Upper lobe of left lung (tissue), 6 donors: ENCODE measurements around the gene OPN5. TPM values are rescaled to one million over a fixed set of nuclear protein-coding genes. Genes with fewer than 3 reads are reported as not detected.

ENCODE experiments used
- ATAC-seq, 2 donors: fragments of 200-7000 bp; cut with Tn5 transposase; one replicate each; pipeline ENCODE4 v1.9.1; 2022; ENCODE audit warnings: mild to moderate bottlenecking in 2 of 2, moderate library complexity in 2 of 2; ENCODE audit not compliant: low FRiP score in 2 of 2
- DNase-seq, 2 donors: peaks; one replicate each; pipeline ENCODE4 v3.0.0-alpha.2; 2019 to 2020
- H3K27ac ChIP-seq, 4 donors: fragments of 200-600 bp; sonication (generic); one replicate each; pipeline ENCODE4 v1.5.1; 2016 to 2019
- H3K27me3 ChIP-seq, 4 donors: fragments of 200-600 bp; sonication (generic); one replicate each; pipeline ENCODE4 v1.5.1; 2017 to 2019
- H3K36me3 ChIP-seq, 4 donors: fragments of 200-600 bp; sonication (generic); one replicate each; pipeline ENCODE4 v1.5.1; 2016 to 2019
- H3K4me1 ChIP-seq, 4 donors: fragments of 200-600 bp; sonication (generic); one replicate each; pipeline ENCODE4 v1.5.1; 2018 to 2019
- H3K4me3 ChIP-seq, 4 donors: fragments of 200-600 bp; sonication (generic); one replicate each; pipeline ENCODE4 v1.5.1; 2017 to 2019; ENCODE audit warnings: mild to moderate bottlenecking in 2 of 4, moderate library complexity in 1 of 4
- H3K9me3 ChIP-seq, 4 donors: fragments of 200-600 bp; sonication (generic); one replicate each; pipeline ENCODE4 v1.5.1; 2018 to 2019
- EP300 ChIP-seq, 4 donors: sonication (generic); formaldehyde crosslinking; IDR thresholded peaks; one replicate each; pipeline ENCODE4 v1.5.1; 2017; ENCODE audit warnings: antibody characterized with exemption in 4 of 4, control low read depth in 2 of 4
- POLR2A ChIP-seq, 4 donors: fragments of 450-650 bp; IDR thresholded peaks; one replicate each; pipeline ENCODE4 v1.5.1; 2016 to 2017; ENCODE audit warnings: antibody characterized with exemption in 4 of 4, mild to moderate bottlenecking in 2 of 4
- POLR2AphosphoS5 ChIP-seq, 2 donors: sonication (generic); formaldehyde crosslinking; IDR thresholded peaks; one replicate each; pipeline ENCODE4 v1.5.1; 2017; ENCODE audit warnings: antibody characterized with exemption in 2 of 2
- WGBS, 2 donors: methylation state at CpG; one replicate each; pipeline ENCODE4 v1.1.5; 2017 to 2018; 5-methylcytosine and 5-hydroxymethylcytosine counted together
- total RNA-seq, 6 donors: library from RNA; depleted of rRNA in 4 of 6; stranded (reverse); fragments of >200 nt in 4 of 6; gene quantifications; one replicate each; pipeline versions ENCODE4 v1.1.0 to v1.2.1, GENCODE V29; 2016 to 2021
- TF ChIP-seq, protein P1 (sequence below), 6 experiments: fragments of 450-650 bp in 4 of 6; fragments of 200-600 bp in 2 of 6; sonication (generic) in 2 of 6; IDR thresholded peaks; one replicate each; pipeline ENCODE4 v1.5.1; 2016 to 2019; ENCODE audit warnings: antibody characterized with exemption in 6 of 6
- donor health status: DM: no; HTN: no; CAD: no; lungs with moderate emphysema.
- donor health status: DM: no; HTN: yes; CAD: no; lungs with severe emphysema.

OPN5 gene, protein sequence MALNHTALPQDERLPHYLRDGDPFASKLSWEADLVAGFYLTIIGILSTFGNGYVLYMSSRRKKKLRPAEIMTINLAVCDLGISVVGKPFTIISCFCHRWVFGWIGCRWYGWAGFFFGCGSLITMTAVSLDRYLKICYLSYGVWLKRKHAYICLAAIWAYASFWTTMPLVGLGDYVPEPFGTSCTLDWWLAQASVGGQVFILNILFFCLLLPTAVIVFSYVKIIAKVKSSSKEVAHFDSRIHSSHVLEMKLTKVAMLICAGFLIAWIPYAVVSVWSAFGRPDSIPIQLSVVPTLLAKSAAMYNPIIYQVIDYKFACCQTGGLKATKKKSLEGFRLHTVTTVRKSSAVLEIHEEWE
- total RNA-seq: not detected

DNA sequence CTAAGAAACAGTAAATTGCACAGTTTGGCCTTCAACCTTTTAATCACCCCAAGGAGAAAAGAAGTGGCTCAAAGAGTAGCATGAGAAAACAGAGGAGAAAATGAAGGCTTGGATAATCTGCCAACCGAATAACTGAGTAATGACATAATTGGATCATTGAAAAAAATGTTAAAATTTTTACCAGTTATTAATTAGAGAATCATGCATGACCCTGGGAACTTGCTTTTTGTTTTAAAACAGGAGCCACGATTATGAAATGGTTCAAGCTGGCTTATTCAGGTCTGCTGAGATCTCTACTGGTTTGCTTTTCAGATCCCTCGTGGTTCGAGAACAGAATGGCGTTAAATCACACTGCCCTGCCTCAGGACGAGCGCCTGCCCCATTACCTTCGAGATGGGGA, at the start of gene OPN5:
TSS of gene OPN5 (plus strand) at position 301 of the 400 bp plus-strand sequence. CDS start at position 336, 35 bp downstream.
- no peak within 1 kb of the TSS for H3K4me3 ChIP-seq
- no peak for DNase-seq
- H3K36me3 ChIP-seq: no peaks in the 10 kb centered on the region
- TF ChIP-seq POLR2A (IDR thresholded peaks at IDR 0.05): no peak
- no peak for TF ChIP-seq POLR2AphosphoS5 (IDR thresholded peaks at IDR 0.05)
- TF ChIP-seq EP300 (IDR thresholded peaks at IDR 0.05): no peak
- TF ChIP-seq, protein P1, sequence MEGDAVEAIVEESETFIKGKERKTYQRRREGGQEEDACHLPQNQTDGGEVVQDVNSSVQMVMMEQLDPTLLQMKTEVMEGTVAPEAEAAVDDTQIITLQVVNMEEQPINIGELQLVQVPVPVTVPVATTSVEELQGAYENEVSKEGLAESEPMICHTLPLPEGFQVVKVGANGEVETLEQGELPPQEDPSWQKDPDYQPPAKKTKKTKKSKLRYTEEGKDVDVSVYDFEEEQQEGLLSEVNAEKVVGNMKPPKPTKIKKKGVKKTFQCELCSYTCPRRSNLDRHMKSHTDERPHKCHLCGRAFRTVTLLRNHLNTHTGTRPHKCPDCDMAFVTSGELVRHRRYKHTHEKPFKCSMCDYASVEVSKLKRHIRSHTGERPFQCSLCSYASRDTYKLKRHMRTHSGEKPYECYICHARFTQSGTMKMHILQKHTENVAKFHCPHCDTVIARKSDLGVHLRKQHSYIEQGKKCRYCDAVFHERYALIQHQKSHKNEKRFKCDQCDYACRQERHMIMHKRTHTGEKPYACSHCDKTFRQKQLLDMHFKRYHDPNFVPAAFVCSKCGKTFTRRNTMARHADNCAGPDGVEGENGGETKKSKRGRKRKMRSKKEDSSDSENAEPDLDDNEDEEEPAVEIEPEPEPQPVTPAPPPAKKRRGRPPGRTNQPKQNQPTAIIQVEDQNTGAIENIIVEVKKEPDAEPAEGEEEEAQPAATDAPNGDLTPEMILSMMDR (IDR thresholded peaks at IDR 0.05): no peak
- no peak within 1 kb of the TSS for H3K27ac ChIP-seq
- H3K27me3 ChIP-seq: no peaks in the 10 kb centered on the region
- 86 to 91% methylated on average over 8 of the region's 8 CpGs for WGBS, 2 donors
- H3K9me3 ChIP-seq: no peaks in the 10 kb centered on the region
- H3K4me1 ChIP-seq: peaks cover 0 to 7% (median 3%) of the 10 kb centered on the region in 4 donors
- ATAC-seq: no peak

DNA sequence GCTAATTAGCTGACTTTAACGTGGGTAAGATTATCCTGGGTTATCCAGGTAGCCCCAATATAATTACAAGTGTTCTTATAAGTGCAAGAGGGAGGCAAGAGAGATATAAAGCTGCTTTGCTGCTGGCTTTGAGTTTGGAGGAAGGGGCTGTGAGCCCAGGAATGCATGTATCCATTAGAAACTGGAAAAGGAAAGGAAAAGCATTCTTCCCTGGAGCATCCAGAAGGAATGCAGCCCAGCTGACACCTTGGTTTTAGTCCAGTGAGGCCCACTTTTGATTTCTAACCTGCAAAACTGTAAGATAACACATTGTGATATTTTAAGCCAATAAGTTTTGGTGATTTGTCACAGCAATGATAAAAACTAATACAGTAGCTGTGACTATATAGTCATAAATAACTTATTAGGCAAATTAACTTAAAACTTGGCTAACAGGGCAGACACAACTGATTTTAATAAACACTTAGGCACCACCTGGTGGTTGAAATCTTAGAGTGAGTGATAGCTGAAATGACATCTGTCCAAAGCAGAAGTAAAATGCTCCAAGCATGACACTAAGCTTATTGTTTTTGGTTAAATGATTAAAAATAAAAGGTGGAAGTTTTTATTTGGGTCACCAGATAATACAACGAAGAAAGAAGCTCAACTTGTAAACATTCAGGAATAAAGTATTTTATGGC, 47.8 kb upstream of the OPN5 start:
- H3K27ac ChIP-seq: no peak overlapping the region
- H3K36me3 ChIP-seq: no peaks in the 10 kb centered on the region
- TF ChIP-seq EP300 (IDR thresholded peaks at IDR 0.05): no peak
- TF ChIP-seq, protein P1 (IDR thresholded peaks at IDR 0.05): peak in 3 of 6 experiments; percentile 16 to 51 (median 47)
- DNase-seq (no peak), ATAC-seq (no peak)
- H3K4me1 ChIP-seq: no peaks in the 10 kb centered on the region
- H3K9me3 ChIP-seq: no peaks in the 10 kb centered on the region
- H3K27me3 ChIP-seq: no peaks in the 10 kb centered on the region
- no peak overlapping the region for H3K4me3 ChIP-seq
- 42 to 43% methylated on average over 2 of the region's 2 CpGs for WGBS, 2 donors

DNA sequence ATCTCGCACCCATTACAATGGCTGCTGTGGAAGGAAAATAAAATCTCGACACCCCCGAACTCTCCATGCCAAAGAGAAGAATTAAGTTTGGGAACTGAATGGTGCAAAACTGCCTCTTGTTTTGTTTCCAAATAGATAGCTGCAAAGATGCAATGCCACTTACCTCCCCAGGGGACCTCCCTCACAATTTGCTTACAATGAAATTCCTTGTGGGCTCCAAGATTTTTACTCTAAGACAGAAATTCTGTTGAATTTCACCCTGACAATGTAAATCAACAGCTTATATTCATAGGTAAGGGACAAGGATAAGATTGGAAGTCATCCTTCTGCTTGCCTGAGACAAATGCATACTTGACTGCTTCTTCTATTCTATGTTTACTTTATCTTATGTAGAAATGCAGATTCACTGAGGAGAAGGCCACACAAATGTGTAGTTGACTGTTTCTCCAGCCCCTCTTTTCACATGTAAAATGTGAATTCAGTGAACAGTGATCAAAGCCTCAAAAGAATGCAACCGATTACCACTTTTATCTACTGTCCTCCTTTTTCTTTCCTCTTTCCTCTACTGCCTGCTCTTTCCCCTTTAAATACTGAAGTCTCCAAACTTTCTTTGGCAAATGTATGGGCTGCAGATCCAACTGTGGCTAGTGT, 46.9 kb upstream of the OPN5 start:
- Histone ChIP-seq H3K27ac (no peak overlapping the region), H3K9me3 (no peaks in the 10 kb centered on the region), H3K4me3 (no peak overlapping the region), H3K36me3 (no peaks in the 10 kb centered on the region), H3K4me1 (no peaks in the 10 kb centered on the region), H3K27me3 (no peaks in the 10 kb centered on the region)
- no peak for ATAC-seq
- TF ChIP-seq, protein P1 (IDR thresholded peaks at IDR 0.05): no peak
- TF ChIP-seq POLR2AphosphoS5 (IDR thresholded peaks at IDR 0.05): no peak
- TF ChIP-seq POLR2A (IDR thresholded peaks at IDR 0.05): no peak
- TF ChIP-seq EP300 (IDR thresholded peaks at IDR 0.05): no peak
- 77% methylated on average over 4 of the region's 4 CpGs for WGBS, 2 donors
- DNase-seq: no peak

DNA sequence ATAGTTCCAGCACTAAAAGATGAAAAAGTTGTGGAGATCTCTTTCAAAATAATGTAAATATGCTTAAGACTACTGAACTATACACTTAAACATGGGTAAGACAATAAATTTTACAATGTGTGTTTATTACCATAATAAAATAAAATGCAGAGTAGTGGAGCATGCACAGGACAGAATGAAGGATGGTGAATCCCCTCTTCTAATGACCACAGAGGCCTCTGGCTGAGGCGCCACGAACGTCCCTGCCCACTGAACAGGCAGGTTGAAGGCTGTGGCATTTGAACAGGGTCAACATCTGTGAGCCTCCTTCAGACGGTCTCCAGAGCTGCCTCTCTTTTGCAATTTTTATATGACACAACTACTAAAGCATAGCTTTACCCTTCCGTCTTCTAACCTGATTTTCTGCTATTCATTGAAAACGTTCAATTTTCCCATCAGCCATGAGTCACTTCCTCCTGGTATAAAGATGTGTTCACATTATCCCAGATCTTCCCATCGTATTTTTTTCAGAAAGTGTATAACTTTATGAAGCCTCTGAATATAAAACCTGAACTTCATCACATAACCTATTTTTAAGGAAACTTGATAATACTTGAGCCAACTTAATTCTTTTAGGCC, 45.6 kb upstream of the OPN5 start:
- 74 to 75% methylated on average over 7 of the region's 7 CpGs for whole genome bisulfite sequencing, 2 donors
- no peak overlapping the region for H3K4me3 ChIP-seq
- H3K36me3 ChIP-seq: no peaks in the 10 kb centered on the region
- ATAC-seq (no peak), DNase-seq (no peak)
- no peak overlapping the region for H3K27ac ChIP-seq
- H3K27me3 ChIP-seq: no peaks in the 10 kb centered on the region
- H3K4me1 ChIP-seq: no peaks in the 10 kb centered on the region
- H3K9me3 ChIP-seq: no peaks in the 10 kb centered on the region
- TF ChIP-seq POLR2AphosphoS5 (IDR thresholded peaks at IDR 0.05): no peak
- TF ChIP-seq POLR2A (IDR thresholded peaks at IDR 0.05): no peak
- TF ChIP-seq, protein P1 (IDR thresholded peaks at IDR 0.05): no peak
- no peak for TF ChIP-seq EP300 (IDR thresholded peaks at IDR 0.05)
